Thyroid gland (tissue), 4 donors: ENCODE data around the gene DTNBP1. TPM values are rescaled to one million over a fixed set of nuclear protein-coding genes. Genes with fewer than 3 reads are reported as not detected.

Experiments
- DNase-seq, 2 donors: peaks; one replicate each; pipeline ENCODE4 v3.0.0-alpha.2; 2019
- H3K27ac ChIP-seq, 3 donors: fragments of 200-600 bp; sonication (generic); 1 replicate in 2 of 3; 2 replicates in 1 of 3; pipeline ENCODE4 v1.5.1; 2016 to 2019; ENCODE audit warnings: mild to moderate bottlenecking in 1 of 3, moderate library complexity in 1 of 3
- H3K27me3 ChIP-seq: fragments of 200-600 bp; sonication (generic); one replicate; pipeline ENCODE4 v1.5.1; 2019
- H3K36me3 ChIP-seq, 2 donors: fragments of 200-600 bp; sonication (generic); one replicate each; pipeline ENCODE4 v1.5.1; 2016 to 2019
- H3K4me1 ChIP-seq, 2 donors: fragments of 200-600 bp; sonication (generic); one replicate each; pipeline ENCODE4 v1.5.1; 2017 to 2019
- H3K4me3 ChIP-seq, 3 donors: fragments of 200-600 bp; sonication (generic); replicated peaks in 1 of 3; 1 replicate in 2 of 3; 2 replicates in 1 of 3; pipeline ENCODE4 v1.5.1; 2016; ENCODE audit warnings: mild to moderate bottlenecking in 1 of 3
- H3K9me3 ChIP-seq: fragments of 200-600 bp; sonication (generic); one replicate; pipeline ENCODE4 v1.5.1; 2017
- POLR2A ChIP-seq, 2 donors: fragments of 450-650 bp; IDR thresholded peaks; one replicate each; pipeline ENCODE4 v1.6.1; 2017; ENCODE audit warnings: antibody characterized with exemption in 2 of 2, mild to moderate bottlenecking in 2 of 2, moderate library complexity in 1 of 2
- WGBS, 2 donors: methylation state at CpG; one replicate each; pipeline ENCODE4 v1.1.5; 2017; 5-methylcytosine and 5-hydroxymethylcytosine counted together
- intact Hi-C: fragments of 100-400 bp; cut with DNase I; formaldehyde crosslinking; loops from one replicate; pipeline ENCODE4 v1.15.1; 2023
- total RNA-seq, 4 donors: library from RNA; depleted of rRNA; stranded (reverse); fragments of >200 nt; gene quantifications; one replicate each; pipeline ENCODE4 v1.2.3, GENCODE V29; 2016
- TF ChIP-seq, protein P1 (sequence below), 6 experiments: fragments of 200-600 bp in 3 of 6; fragments of 450-650 bp in 3 of 6; sonication (generic) in 3 of 6; IDR thresholded peaks; one replicate each; pipeline ENCODE4 v1.5.1; 2016 to 2019; ENCODE audit warnings: antibody characterized with exemption in 6 of 6, mild to moderate bottlenecking in 2 of 6, inconsistent platforms in 1 of 6, moderate library complexity in 1 of 6

Gene DTNBP1
- total RNA-seq, 4 donors from 2014 or later: 10.3 to 19.2 (median 12.2) TPM

DNA sequence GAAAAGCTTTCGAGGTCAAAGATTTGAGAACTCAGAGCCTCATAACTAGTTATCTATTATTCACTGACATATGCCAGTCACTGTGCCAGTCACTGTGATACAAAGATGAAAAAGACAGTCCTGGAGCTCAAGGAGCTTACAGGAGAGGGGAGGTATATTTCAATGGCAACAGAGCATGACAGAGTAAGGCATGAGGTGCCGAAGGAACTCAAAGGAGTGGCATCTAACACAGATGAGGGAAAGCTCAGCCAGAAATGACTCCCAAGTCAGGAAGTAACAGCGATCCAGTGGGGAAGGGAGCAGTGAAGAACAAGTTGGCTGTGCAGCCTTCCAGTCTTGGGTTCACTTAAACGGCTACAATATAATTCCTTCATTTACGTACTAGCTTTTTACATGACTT lies 46.6 kb downstream of the DTNBP1 start:
- WGBS, 2 donors: 41 to 48% methylated on average over 5 of the region's 5 CpGs
- H3K4me1 ChIP-seq: peaks cover 7 to 18% of the 10 kb centered on the region in 2 donors
- no peaks in the 10 kb centered on the region for H3K9me3 ChIP-seq
- H3K4me3 ChIP-seq: no peak overlapping the region
- intact Hi-C loops: no loop called here
- no peaks in the 10 kb centered on the region for H3K36me3 ChIP-seq
- TF ChIP-seq POLR2A (IDR thresholded peaks at IDR 0.05): no peak
- TF ChIP-seq, protein P1, sequence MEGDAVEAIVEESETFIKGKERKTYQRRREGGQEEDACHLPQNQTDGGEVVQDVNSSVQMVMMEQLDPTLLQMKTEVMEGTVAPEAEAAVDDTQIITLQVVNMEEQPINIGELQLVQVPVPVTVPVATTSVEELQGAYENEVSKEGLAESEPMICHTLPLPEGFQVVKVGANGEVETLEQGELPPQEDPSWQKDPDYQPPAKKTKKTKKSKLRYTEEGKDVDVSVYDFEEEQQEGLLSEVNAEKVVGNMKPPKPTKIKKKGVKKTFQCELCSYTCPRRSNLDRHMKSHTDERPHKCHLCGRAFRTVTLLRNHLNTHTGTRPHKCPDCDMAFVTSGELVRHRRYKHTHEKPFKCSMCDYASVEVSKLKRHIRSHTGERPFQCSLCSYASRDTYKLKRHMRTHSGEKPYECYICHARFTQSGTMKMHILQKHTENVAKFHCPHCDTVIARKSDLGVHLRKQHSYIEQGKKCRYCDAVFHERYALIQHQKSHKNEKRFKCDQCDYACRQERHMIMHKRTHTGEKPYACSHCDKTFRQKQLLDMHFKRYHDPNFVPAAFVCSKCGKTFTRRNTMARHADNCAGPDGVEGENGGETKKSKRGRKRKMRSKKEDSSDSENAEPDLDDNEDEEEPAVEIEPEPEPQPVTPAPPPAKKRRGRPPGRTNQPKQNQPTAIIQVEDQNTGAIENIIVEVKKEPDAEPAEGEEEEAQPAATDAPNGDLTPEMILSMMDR (IDR thresholded peaks at IDR 0.05): no peak
- no peaks in the 10 kb centered on the region for H3K27me3 ChIP-seq
- peak; percentile 14 to 20 for DNase-seq
- H3K27ac ChIP-seq: peak overlapping the region; percentile 5 to 73 (median 33)

DNA sequence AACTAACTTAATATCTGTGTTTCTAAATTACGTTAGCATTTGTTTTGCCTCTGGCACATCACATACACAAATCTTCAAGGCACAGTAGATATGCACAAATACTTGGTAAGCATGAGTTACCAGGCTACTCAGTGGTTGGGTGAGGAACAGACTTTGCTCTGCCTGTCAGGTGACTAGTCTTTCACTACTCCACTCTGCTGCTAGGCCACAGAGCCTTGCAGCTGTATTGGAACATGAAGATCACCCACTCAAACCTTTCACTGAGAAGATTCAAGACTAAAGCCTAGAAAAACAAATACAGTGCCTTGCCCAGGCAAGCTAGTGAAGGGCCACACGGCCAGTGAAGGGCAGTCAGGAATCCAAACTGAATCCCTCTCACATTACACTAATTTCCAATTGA lies 47.0 kb downstream of the DTNBP1 start:
- intact Hi-C loops: no loop called here
- H3K27ac ChIP-seq: peak overlapping the region; percentile 5 to 73 (median 33)
- H3K27me3 ChIP-seq: no peaks in the 10 kb centered on the region
- TF ChIP-seq POLR2A (IDR thresholded peaks at IDR 0.05): no peak
- TF ChIP-seq, protein P1 (IDR thresholded peaks at IDR 0.05): peak in 1 of 6 experiments; percentile 13
- no peaks in the 10 kb centered on the region for H3K9me3 ChIP-seq
- peak; percentile 61 to 66 for DNase-seq
- no peak overlapping the region for H3K4me3 ChIP-seq
- WGBS, 2 donors: 60 to 62% methylated on average over 2 of the region's 2 CpGs
- H3K4me1 ChIP-seq: peaks cover 7 to 16% of the 10 kb centered on the region in 2 donors
- no peaks in the 10 kb centered on the region for H3K36me3 ChIP-seq

DNA sequence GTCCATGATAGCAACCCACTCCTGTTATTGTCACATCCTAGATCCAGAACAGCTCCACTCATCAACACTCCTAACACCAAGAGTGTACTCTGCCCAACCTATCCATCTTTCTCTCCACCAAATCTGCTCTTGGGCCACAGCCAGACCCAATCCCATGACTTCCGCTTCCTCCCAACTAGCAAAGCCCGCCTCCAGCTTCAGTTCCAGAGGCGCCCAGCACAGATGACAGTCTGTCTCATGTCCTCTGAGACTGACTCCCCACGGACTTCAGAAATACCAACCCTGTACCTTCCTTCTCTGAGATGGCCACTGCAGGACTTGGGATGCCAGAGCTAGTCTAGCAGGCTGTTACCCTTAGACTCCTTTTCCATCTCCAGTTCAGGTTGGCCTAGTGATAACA lies 48.6 kb downstream of the DTNBP1 start:
- TF ChIP-seq POLR2A (IDR thresholded peaks at IDR 0.05): no peak
- TF ChIP-seq, protein P1 (IDR thresholded peaks at IDR 0.05): no peak
- intact Hi-C loops: no loop called here
- Histone ChIP-seq H3K4me1 (peaks cover 7 to 16% of the 10 kb centered on the region in 2 donors), H3K36me3 (no peaks in the 10 kb centered on the region), H3K27me3 (no peaks in the 10 kb centered on the region), H3K4me3 (no peak overlapping the region), H3K9me3 (no peaks in the 10 kb centered on the region), H3K27ac (no peak overlapping the region)
- WGBS, 2 donors: 98 to 99% methylated on average over 4 of the region's 4 CpGs
- no peak for DNase-seq

DNA sequence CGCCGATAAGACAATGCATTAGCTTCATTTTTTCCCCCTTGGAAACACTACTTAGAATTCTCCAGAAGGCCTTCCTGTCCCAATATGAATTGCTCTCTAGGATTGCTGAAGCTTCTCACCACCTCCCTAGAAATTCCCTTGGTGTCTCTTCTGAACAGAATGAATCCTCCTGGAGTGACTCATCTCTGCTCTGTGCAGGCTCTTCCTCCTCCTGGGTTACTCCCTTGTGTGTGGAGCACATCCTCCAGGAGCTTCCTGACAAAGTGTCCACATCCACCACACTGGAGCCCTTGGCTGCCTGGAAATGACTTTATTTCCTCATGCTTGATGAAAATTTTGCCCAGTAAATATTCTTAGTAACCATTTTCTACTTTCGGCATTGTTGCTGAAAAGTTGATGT lies 54.4 kb downstream of the DTNBP1 start:
- H3K27ac ChIP-seq: peak overlapping the region in 1 of 3 donors; percentile 45
- H3K4me3 ChIP-seq: no peak overlapping the region
- no peaks in the 10 kb centered on the region for H3K27me3 ChIP-seq
- H3K4me1 ChIP-seq: no peaks in the 10 kb centered on the region
- DNase-seq: no peak
- WGBS, 2 donors: 82 to 88% methylated on average over 3 of the region's 3 CpGs
- TF ChIP-seq, protein P1 (IDR thresholded peaks at IDR 0.05): no peak
- TF ChIP-seq POLR2A (IDR thresholded peaks at IDR 0.05): no peak
- no peaks in the 10 kb centered on the region for H3K9me3 ChIP-seq
- H3K36me3 ChIP-seq: no peaks in the 10 kb centered on the region
- intact Hi-C loops: no loop called here

DNA sequence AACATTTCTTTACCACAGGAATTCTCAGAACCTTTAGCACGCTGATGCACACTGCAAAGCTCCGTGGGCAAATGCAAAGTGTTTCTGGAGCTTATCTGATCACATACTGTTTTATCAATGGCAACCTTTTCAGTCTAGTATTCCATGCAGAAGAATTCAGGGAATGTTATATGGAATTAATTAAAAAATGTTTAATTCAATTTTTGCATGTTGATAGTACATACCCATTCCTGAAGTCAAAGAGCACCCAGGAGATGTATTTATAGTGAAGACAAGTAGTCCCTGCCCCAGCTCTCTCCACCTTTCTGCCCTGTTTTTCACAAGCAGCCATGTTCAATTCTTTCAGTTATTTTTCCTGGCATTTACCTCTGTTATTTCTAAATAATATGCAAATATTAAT lies 55.2 kb downstream of the DTNBP1 start:
- no peak overlapping the region for H3K27ac ChIP-seq
- no peaks in the 10 kb centered on the region for H3K9me3 ChIP-seq
- no peak for TF ChIP-seq POLR2A (IDR thresholded peaks at IDR 0.05)
- TF ChIP-seq, protein P1 (IDR thresholded peaks at IDR 0.05): no peak
- no peak overlapping the region for H3K4me3 ChIP-seq
- intact Hi-C loops: no loop called here
- 50 to 100% methylated on average over 2 of the region's 2 CpGs for WGBS, 2 donors
- no peaks in the 10 kb centered on the region for H3K4me1 ChIP-seq
- H3K36me3 ChIP-seq: no peaks in the 10 kb centered on the region
- H3K27me3 ChIP-seq: no peaks in the 10 kb centered on the region
- DNase-seq: no peak
